ENCODE results near the gene SKAP2.
"Not testable (repeated sequence)": the region's sequence is repeated elsewhere in the genome, so short reads cannot be mapped to it uniquely, and the experiment has no call there.

SKAP2 gene

GRCh38 chr7:26850193-26850651, 14.2 kb downstream of the SKAP2 start:
- no peak overlapping the region for H3K4me3 ChIP-seq (ENCODE audit: low read depth, low read length)
- DNase-seq (ENCODE audit: low read depth): no peak
- TF ChIP-seq CTCF (IDR thresholded peaks at IDR 0.05; ENCODE audit: insufficient read depth, low read depth, low read length, missing control alignments): no peak

GRCh38 chr7:26843705-26844104, 20.7 kb downstream of the SKAP2 start:
- DNase-seq (ENCODE audit: low read depth): no peak
- TF ChIP-seq CTCF (IDR thresholded peaks at IDR 0.05; ENCODE audit: insufficient read depth, low read depth, low read length, missing control alignments): no peak
- H3K4me3 ChIP-seq (ENCODE audit: low read depth, low read length): no peak overlapping the region

GRCh38 chr7:26842897-26843296, 21.5 kb downstream of the SKAP2 start:
- TF ChIP-seq CTCF (IDR thresholded peaks at IDR 0.05; ENCODE audit: insufficient read depth, low read depth, low read length, missing control alignments): no peak
- no peak for DNase-seq (ENCODE audit: low read depth)
- no peak overlapping the region for H3K4me3 ChIP-seq (ENCODE audit: low read depth, low read length)

GRCh38 chr7:26841003-26841739, 23.2 kb downstream of the SKAP2 start:
- H3K4me3 ChIP-seq (ENCODE audit: low read depth, low read length): no peak overlapping the region
- TF ChIP-seq CTCF (IDR thresholded peaks at IDR 0.05; ENCODE audit: insufficient read depth, low read depth, low read length, missing control alignments): no peak
- DNase-seq (ENCODE audit: low read depth): no peak

GRCh38 chr7:26836793-26837192, 27.6 kb downstream of the SKAP2 start:
- H3K4me3 ChIP-seq (ENCODE audit: low read depth, low read length); DNase-seq (ENCODE audit: low read depth): not testable (repeated sequence)

- no peak for TF ChIP-seq CTCF (IDR thresholded peaks at IDR 0.05; ENCODE audit: insufficient read depth, low read depth, low read length, missing control alignments)
- no peak overlapping the region for H3K4me3 ChIP-seq (ENCODE audit: low read depth, low read length)
- DNase-seq (ENCODE audit: low read depth): no peak
Observed at GRCh38 chr7:26815426-26815825, 49.0 kb downstream of the SKAP2 start.

- no peak for DNase-seq (ENCODE audit: low read depth)
- TF ChIP-seq CTCF (IDR thresholded peaks at IDR 0.05; ENCODE audit: insufficient read depth, low read depth, low read length, missing control alignments): no peak
- no peak overlapping the region for H3K4me3 ChIP-seq (ENCODE audit: low read depth, low read length)
Observed at GRCh38 chr7:26813432-26813831, 51.0 kb downstream of the SKAP2 start.
